GM10248 (cell line): ENCODE data around the gene BMAL2.

Source experiments
- CTCF ChIA-PET: fragments of 300-600 bp; sonication (Branson Sonifier 250); formaldehyde crosslinking; extraction: SDS; loops from one replicate; lab custom pipeline; 2021; ENCODE audit warnings: antibody characterized with exemption; lab: Yijun Ruan, JAX
- POLR2A ChIA-PET: fragments of 350-650 bp; sonication (Branson Sonifier 250); formaldehyde crosslinking; extraction: SDS; loops from one replicate; lab custom pipeline; 2020; ENCODE audit warnings: antibody characterized with exemption; lab: Yijun Ruan, JAX
- DNase-seq: peaks from one replicate; pipeline ENCODE4 v3.0.0; 2012; ENCODE audit errors: extremely low spot score
- CTCF ChIP-seq: IDR thresholded peaks from 2 replicates; pipeline ENCODE4 v1.5.1; 2012; ENCODE audit warnings: mild to moderate bottlenecking, low read depth; ENCODE audit errors: extremely low read depth, missing control alignments, control extremely low read depth

The BMAL2 gene

GRCh38 chr12:27382171-27382795 lies 49.6 kb downstream of the BMAL2 start:
- TF ChIP-seq CTCF: no peak
- POLR2A ChIA-PET: no interaction called here
- no peak for DNase-seq
- CTCF ChIA-PET: interaction anchor here (0.6 to 4.8 kb wide), 6 partner anchors 9 to 57 kb away, joined by 3 to 50 read pairs (median 3); no protein-coding TSS in a partner anchor
